ENCODE measurements around the gene CORIN. TPM values are rescaled to one million over a fixed set of nuclear protein-coding genes. Genes with fewer than 3 reads are reported as not detected.

The CORIN gene
- total RNA-seq, 2 experiments from 2014 or later = 0.29 to 0.34 TPM

- intact Hi-C loops (cut with micrococcal nuclease) = no loop called here
- DNase-seq (no peak), ATAC-seq (no peak)
- Mint-ChIP-seq H3K9me3 (peaks cover 7% of the 10 kb centered on the region), H3K4me3 (no peak overlapping the region), H3K27me3 (no peaks in the 10 kb centered on the region), H3K27ac (no peak overlapping the region), H3K4me1 (ENCODE audit: low read depth) (no peaks in the 10 kb centered on the region), H3K36me3 (ENCODE audit: low read depth) (peaks cover 23% of the 10 kb centered on the region)
- TF ChIP-seq CTCF (IDR thresholded peaks at IDR 0.05) = no peak
- POLR2A ChIA-PET = no interaction called here
- CTCF ChIA-PET = interaction anchor here (2.6 kb wide), 1 partner anchor 26 kb away, joined by 8 read pairs; no protein-coding TSS in a partner anchor
Observed at GRCh38 chr4:47590325-47590724, 247.5 kb downstream of the CORIN start.

DNA sequence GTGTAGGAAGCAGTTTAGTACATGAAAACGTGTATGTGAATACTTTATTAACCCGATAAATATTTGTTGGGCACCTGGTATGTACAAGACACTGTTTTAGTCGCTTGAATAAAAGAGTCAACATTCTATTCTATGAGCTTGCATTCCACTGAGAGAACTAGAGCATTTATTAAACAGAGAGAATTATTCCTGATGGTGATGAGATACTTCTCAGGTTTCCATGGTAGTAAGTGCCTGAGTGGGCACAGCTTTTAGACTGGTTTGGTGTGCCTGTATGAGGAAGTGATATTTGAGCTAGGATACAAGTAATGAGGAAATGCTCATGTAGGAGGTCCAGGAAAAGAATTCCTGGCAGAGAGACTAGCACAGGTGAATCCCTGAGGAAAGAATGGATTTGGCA, 258.6 kb downstream of the CORIN start:
- ATAC-seq (no peak), DNase-seq (no peak)
- POLR2A ChIA-PET = interaction anchor here (0.6 kb wide), 1 partner anchor 741 kb away, joined by 3 read pairs; no protein-coding TSS in a partner anchor
- no peak for TF ChIP-seq CTCF (IDR thresholded peaks at IDR 0.05)
- Mint-ChIP-seq H3K9me3 (no peaks in the 10 kb centered on the region), H3K27me3 (no peaks in the 10 kb centered on the region), H3K4me1 (ENCODE audit: low read depth) (no peaks in the 10 kb centered on the region), H3K27ac (no peak overlapping the region), H3K4me3 (no peak overlapping the region), H3K36me3 (ENCODE audit: low read depth) (peaks cover 1% of the 10 kb centered on the region)
- CTCF ChIA-PET = no interaction called here
- intact Hi-C loops (cut with micrococcal nuclease) = no loop called here

GRCh38 chr4:47577779-47578553, 259.9 kb downstream of the CORIN start:
- no peaks in the 10 kb centered on the region for H3K9me3 Mint-ChIP-seq
- intact Hi-C loops (cut with micrococcal nuclease) = no loop called here
- H3K27me3 Mint-ChIP-seq = no peaks in the 10 kb centered on the region
- H3K4me1 Mint-ChIP-seq (ENCODE audit: low read depth) = no peaks in the 10 kb centered on the region
- POLR2A ChIA-PET = no interaction called here
- H3K36me3 Mint-ChIP-seq (ENCODE audit: low read depth) = peaks cover 1% of the 10 kb centered on the region
- no peak overlapping the region for H3K4me3 Mint-ChIP-seq
- DNase-seq (no peak), ATAC-seq (no peak)
- no peak for TF ChIP-seq CTCF (IDR thresholded peaks at IDR 0.05)
- CTCF ChIA-PET = no interaction called here
- H3K27ac Mint-ChIP-seq = no peak overlapping the region

DNA sequence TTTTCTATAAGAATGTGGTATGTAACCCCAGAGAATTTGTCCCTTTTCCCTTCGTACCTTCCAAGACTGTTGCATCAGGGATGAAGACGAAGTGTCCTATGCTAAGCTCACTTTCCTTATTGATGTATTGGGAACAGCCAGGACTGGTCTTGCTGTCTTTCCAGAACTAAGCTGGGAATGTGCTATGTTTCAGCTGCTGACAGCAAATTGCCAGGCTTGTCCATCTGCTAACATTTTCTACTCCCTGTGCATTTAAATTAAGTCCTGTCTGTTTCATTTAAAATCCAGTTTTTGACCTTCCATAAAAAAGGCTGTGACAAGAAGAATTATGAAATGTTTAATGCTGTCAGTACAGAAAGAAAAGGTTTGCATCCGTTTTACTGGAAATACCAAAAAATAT, 264.9 kb downstream of the CORIN start:
- H3K36me3 Mint-ChIP-seq (ENCODE audit: low read depth) = no peaks in the 10 kb centered on the region
- no peaks in the 10 kb centered on the region for H3K27me3 Mint-ChIP-seq
- ChIA-PET CTCF (interaction anchor here (0.8 to 1.1 kb wide), 3 partner anchors 8 to 729 kb away, joined by 3 to 4 read pairs (median 3); no protein-coding TSS in a partner anchor), POLR2A (no interaction called here)
- TF ChIP-seq CTCF (IDR thresholded peaks at IDR 0.05) = no peak
- ATAC-seq (no peak), DNase-seq (no peak)
- no peak overlapping the region for H3K4me3 Mint-ChIP-seq
- no peaks in the 10 kb centered on the region for H3K4me1 Mint-ChIP-seq (ENCODE audit: low read depth)
- no peaks in the 10 kb centered on the region for H3K9me3 Mint-ChIP-seq
- intact Hi-C loops (cut with micrococcal nuclease) = no loop called here
- no peak overlapping the region for H3K27ac Mint-ChIP-seq

- intact Hi-C loops (cut with micrococcal nuclease) = no loop called here
- Mint-ChIP-seq H3K4me1 (ENCODE audit: low read depth) (no peaks in the 10 kb centered on the region), H3K4me3 (no peak overlapping the region), H3K36me3 (ENCODE audit: low read depth) (no peaks in the 10 kb centered on the region), H3K27me3 (no peaks in the 10 kb centered on the region), H3K27ac (no peak overlapping the region), H3K9me3 (no peaks in the 10 kb centered on the region)
- POLR2A ChIA-PET = no interaction called here
- no peak for DNase-seq
- no peak for ATAC-seq
- no peak for TF ChIP-seq CTCF (IDR thresholded peaks at IDR 0.05)
- CTCF ChIA-PET = interaction anchor here (1.1 kb wide), 1 partner anchor 9 kb away, joined by 5 read pairs; no protein-coding TSS in a partner anchor
Observed at GRCh38 chr4:47570816-47571215, 267.1 kb downstream of the CORIN start.

Data from activated CD8-positive, alpha-beta T cell treated with anti-CD3 and anti-CD28 coated beads for 36 hours (primary cell).